Islet precursor cell (in vitro differentiated cells): ENCODE data around the gene CD9.

Experiments used
- DNase-seq: peaks from one replicate; pipeline ENCODE4 v3.0.0-alpha.2; 2018

CD9 gene

GRCh38 chr12:6250343-6250742 lies 50.1 kb downstream of the CD9 start:
- DNase-seq = peak; percentile 86

- no peak for DNase-seq
These were observed 53.1 kb downstream of the CD9 start for GRCh38 chr12:6253278-6253677.

- DNase-seq = no peak
These were observed 54.3 kb downstream of the CD9 start for GRCh38 chr12:6254491-6254890.

DNA sequence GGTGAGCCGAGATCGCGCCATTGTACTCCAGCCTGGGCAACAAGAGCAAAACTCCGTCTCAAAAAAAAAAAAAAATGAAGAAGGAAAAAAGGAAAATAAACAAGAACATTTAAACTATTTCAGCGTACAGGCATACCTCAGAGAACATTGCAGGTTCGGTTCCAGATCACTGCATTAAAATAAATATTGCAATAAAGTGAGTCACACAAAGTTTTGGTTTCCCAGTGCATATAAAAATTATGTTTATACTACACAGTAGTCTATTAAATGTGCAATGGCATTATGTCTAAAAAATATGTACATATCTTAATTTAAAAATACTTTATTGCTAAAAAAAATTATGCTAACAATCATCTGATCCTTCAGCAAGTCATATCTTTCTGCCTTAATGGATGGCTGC lies 56.8 kb downstream of the CD9 start:
- DNase-seq = no peak

DNA sequence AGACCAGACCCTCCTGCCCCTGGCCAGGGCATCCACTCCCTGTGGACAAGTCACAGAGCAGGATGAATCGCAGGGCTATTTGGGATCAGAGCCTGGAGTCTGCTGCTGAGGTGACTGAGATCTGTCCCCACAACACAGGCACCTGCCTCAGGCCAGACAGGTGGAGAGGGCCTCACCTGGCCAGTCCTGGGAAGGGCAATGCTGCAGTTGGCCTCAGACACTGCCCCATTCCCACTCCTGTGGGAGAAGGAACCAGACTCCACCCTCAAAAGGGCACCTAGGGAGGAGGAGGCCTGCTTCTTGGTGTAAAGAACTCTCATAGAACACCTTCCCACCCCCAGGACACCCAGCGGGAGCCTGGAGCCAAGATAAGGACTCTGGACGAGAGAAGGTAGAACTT lies 62.0 kb downstream of the CD9 start:
- DNase-seq = peak; percentile 66

DNA sequence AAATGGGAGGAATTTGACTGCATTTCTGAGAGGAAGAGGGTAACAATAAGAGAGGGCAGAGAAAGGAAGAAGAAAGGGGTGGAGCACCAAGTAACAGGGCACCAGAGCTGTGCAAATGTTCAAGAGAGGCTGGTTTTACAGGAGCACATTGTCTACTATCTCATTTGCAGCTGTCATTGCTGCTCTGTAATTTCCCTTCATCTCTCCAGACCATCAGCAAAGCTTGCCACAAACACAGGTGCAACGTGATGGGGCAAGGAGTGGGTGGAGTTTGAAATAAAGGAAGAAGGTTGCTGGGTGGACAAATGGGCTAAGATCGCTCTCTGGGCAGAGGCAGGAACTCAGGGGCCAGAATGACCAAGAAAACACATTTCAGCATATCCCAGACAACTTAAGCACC lies 62.4 kb downstream of the CD9 start:
- DNase-seq = no peak

GRCh38 chr12:6263931-6264330 lies 63.7 kb downstream of the CD9 start:
- peak; percentile 76 for DNase-seq

DNA sequence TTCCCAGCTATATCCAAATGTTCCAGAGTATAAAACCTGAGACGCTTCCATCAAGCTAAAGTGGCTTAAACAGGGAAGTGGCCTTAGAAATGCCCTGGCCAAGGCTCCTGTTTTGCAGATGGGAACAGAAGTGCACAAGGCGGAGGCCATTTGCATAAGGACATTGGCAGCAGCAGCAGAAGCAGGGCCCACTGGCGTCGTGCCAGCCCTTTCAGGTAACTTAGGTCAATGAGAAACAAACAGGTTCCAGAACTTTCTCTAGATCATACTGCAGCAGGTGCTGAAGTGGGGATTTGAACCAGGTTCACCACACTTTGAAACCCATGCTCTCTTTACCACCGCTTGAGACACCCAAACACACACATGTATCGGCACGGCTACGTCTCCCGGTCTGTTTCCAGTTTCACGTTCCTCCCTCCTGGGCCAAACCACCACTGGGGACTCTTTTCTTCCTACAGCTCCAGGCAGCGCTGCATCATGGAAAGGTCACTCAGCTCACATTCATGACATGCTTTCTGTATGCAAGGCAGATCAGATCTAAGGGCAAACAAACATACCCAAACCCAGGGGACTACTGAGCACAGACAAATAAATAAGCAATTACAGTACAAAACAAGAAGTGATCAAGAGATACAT lies 64.3 kb downstream of the CD9 start:
- DNase-seq = peak; percentile 73

DNA sequence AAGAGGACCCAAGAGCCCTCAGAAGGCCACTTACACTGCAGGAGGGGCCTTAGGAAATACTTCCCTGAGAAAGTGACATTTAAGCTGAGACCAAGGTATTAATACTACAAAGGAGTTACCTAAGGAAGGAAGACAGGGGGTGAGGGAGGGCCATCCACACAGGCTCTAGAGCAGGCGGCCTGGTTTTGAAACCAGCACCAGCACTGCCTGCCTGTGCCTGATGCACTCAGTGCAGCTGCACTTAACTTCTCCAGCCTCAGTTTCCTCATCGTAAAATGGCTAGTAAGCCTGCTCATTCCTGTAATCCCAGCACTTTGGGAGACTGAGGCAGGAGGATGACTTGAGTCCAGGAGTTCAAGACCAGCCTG lies 64.8 kb downstream of the CD9 start:
- no peak for DNase-seq

- no peak for DNase-seq
These were observed 66.4 kb downstream of the CD9 start for GRCh38 chr12:6266541-6266966.

DNA sequence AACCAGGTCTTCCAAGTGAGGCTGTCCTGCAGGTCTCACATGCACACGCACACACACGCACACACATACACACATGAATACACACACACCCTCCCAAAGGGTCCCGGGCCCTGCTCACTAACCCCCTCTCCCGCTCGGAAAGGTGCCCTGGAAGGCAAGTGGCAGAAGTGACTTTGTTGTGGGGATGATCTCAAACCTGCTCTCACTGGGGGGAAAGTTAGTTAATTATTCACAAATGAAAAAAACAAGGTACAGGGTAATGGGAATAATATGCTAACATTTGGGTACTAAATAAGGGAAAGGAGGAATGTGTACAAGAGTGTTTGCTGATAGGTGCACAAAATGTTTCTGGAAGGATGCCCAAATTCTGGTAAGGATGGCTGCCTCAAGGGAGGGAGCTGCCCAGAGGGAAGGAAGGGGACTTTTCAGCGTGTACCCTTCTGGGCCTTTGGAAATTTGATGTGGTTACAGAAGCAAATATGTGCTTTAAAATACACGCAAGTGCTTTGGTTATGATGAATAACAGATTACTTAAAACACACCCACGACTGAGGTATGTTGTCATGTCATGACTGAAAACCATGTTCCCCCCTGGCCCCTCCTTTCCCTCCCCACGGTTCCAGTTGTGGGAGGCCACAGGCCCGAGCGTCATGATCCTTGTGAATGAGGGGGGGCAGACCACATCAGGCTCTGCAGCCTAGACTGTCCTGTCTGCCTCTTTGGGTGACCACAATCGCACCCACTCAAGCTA lies 66.9 kb downstream of the CD9 start:
- no peak for DNase-seq

GRCh38 chr12:6268484-6269157 lies 68.4 kb downstream of the CD9 start:
- DNase-seq = no peak

DNA sequence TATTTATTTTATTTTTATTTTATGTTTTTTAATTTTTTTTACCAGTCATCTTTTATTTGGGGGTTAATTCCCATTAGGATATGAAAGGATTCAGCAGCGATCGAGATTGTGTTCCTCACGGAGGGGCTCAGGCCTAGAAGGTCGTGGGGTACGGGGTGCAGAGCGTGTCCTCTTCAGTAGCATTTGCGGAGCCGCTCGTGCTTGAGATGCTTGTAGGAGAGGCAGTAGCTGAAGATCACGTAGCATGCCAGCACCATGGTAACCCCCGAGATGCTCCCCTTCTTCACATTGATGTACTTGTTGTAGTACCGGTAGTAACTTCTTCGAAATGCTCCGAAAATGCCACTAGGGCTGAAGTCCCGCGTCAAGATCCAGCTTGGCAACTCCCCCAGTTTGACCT lies 69.8 kb downstream of the CD9 start:
- no peak for DNase-seq

GRCh38 chr12:6271281-6271680 lies 71.1 kb downstream of the CD9 start:
- DNase-seq = no peak

GRCh38 chr12:6272300-6273204 lies 72.4 kb downstream of the CD9 start:
- DNase-seq = peak; percentile 98

DNA sequence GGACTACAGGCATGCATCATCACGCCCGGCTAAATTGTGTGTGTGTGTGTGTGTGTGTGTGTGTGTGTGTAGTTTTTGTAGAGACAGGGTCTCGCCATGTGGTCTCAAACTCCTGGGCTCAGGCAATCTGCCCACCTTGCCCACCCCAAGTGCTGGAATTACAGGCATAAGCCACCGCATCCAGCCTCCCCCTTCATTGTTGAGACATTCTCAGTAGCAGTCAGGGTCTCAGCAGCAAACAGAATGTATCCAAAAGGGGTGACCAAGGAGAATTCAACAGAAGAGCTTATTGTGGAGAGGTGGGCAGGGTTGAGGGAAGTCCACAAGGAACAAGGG lies 73.0 kb downstream of the CD9 start:
- DNase-seq = no peak

GRCh38 chr12:6273541-6274230 lies 73.5 kb downstream of the CD9 start:
- peak; percentile 82 for DNase-seq

GRCh38 chr12:6274231-6275221 lies 74.3 kb downstream of the CD9 start:
- DNase-seq = peak; percentile 67

DNA sequence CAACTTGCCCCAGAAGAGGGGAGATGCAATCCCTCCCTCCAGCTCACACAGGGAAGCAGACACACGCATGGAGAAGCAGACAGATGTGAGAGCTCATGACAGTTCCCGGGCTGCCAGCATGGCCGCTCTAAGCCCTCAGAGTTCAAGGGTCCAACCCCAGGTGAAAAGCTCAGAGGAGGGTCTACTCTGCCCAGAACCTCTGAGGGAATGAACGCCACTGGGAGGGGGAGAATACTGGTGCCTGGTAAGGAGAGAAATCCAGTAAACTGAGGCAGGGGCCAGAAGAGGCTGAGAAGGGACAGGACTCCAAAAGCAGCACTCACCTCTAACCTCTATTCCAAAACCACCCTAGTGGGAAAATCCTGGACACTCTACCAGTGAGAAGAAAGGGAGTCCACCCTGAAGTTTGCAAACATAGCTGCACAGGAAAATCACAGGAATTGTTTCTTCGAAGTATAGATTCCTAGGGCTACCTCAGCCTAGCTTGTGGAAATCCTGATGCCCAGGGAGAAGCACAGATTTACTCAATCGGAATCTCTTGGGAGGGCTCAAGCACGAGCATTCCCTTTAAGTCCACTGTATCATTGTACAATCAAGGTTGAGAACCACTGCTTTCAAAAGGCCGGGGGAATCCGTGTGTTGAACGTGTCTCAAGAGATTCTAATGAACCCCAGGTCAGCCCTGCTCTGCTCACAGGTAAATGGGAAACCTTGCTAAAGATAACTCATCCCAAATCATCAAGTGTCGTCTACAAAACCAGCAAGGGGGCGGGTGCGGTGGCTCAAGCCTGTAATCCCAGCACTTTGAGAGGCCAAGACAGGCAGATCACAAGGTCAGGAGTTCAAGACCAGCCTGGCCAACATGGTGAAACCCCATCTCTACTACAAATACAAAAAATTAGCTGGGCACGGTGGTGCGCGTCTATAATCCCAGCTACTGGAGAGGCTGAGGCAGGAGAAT lies 76.0 kb downstream of the CD9 start:
- DNase-seq = no peak

DNA sequence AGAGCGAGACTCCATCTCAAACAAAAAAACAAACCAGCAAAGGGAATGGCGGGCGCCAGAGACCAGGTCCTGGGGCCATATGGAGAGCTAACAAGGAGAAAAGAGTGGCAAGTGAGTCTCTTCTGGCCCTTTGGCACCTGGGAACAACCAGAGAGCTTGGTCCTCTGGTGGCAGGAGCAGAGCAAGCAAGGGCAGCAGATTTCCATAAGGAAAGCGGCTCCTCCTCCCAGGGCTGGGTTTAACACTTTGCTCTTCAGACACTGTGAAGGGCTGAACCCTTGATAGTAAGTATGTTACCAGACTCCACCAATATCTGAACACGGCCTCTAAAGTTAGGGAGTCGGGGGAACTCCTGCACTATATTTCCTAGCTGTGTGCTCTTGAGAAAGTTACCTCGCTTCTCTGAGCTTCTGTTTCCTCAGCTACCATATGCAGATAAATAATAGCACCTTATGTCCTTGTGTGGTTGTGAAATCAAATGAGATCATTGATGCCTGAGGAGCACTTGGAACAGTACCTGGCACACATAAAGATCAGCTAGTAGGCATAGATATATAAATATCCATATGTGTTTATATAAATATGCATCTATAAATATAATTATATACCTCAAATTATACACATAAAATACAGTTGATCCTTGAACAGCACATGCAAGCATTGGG lies 76.9 kb downstream of the CD9 start:
- DNase-seq = peak; percentile 81
